ENCODE results near the gene SMAD6. TPM values are rescaled to one million over a fixed set of nuclear protein-coding genes. Genes with fewer than 3 reads are reported as not detected.

SMAD6 gene
- total RNA-seq, 1 donor from 2014 or later = 2.7 TPM

GRCh38 chr15:66744610-66745279 lies 42.7 kb downstream of the SMAD6 start:
- TF ChIP-seq, protein P1, sequence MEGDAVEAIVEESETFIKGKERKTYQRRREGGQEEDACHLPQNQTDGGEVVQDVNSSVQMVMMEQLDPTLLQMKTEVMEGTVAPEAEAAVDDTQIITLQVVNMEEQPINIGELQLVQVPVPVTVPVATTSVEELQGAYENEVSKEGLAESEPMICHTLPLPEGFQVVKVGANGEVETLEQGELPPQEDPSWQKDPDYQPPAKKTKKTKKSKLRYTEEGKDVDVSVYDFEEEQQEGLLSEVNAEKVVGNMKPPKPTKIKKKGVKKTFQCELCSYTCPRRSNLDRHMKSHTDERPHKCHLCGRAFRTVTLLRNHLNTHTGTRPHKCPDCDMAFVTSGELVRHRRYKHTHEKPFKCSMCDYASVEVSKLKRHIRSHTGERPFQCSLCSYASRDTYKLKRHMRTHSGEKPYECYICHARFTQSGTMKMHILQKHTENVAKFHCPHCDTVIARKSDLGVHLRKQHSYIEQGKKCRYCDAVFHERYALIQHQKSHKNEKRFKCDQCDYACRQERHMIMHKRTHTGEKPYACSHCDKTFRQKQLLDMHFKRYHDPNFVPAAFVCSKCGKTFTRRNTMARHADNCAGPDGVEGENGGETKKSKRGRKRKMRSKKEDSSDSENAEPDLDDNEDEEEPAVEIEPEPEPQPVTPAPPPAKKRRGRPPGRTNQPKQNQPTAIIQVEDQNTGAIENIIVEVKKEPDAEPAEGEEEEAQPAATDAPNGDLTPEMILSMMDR (IDR thresholded peaks at IDR 0.05; ENCODE audit: insufficient read depth, low read depth, low read length) = no peak
- no peak for TF ChIP-seq EZH2 (IDR thresholded peaks at IDR 0.05; ENCODE audit: insufficient read depth, low read length)
- DNase-seq (ENCODE audit: low read depth) (no peak), FAIRE-seq (no peak)
- H3K27ac Mint-ChIP-seq (ENCODE audit: unreplicated experiment) = no peak overlapping the region
- no peaks in the 10 kb centered on the region for H3K36me3 Mint-ChIP-seq (ENCODE audit: low read depth, unreplicated experiment)
- Histone ChIP-seq H2AFZ (ENCODE audit: low read depth, low read length) (no peak overlapping the region), H3K4me2 (ENCODE audit: low read length) (no peak overlapping the region), H3K9ac (ENCODE audit: low read length) (no peak overlapping the region), H3K79me2 (ENCODE audit: insufficient read depth, low read length) (peaks cover 7% of the 10 kb centered on the region), H3K4me3 (ENCODE audit: insufficient read depth, low read depth, low read length) (no peak overlapping the region), H3K27me3 (ENCODE audit: insufficient read depth, low read length) (no peaks in the 10 kb centered on the region), H3K27ac (ENCODE audit: low read depth, low read length) (no peak overlapping the region), H3K36me3 (ENCODE audit: insufficient read depth, low read length) (no peaks in the 10 kb centered on the region), H3K4me1 (ENCODE audit: insufficient read depth, low read length) (peaks cover 32% of the 10 kb centered on the region), H3K9me3 (ENCODE audit: insufficient read depth, low read depth, low read length) (no peaks in the 10 kb centered on the region), H4K20me1 (ENCODE audit: insufficient read depth, low read length) (peaks cover 30% of the 10 kb centered on the region)
- no peak overlapping the region for H3K4me3 Mint-ChIP-seq (ENCODE audit: unreplicated experiment)
- H3K4me1 Mint-ChIP-seq (ENCODE audit: low read depth, unreplicated experiment) = peaks cover 17% of the 10 kb centered on the region
- H3K27me3 Mint-ChIP-seq (ENCODE audit: low read depth, unreplicated experiment) = peaks cover 14% of the 10 kb centered on the region
- H3K9me3 Mint-ChIP-seq (ENCODE audit: unreplicated experiment) = peaks cover 2% of the 10 kb centered on the region

- Histone ChIP-seq H3K36me3 (ENCODE audit: insufficient read depth, low read length) (no peaks in the 10 kb centered on the region), H3K9ac (ENCODE audit: low read length) (no peak overlapping the region), H3K27me3 (ENCODE audit: insufficient read depth, low read length) (no peaks in the 10 kb centered on the region), H4K20me1 (ENCODE audit: insufficient read depth, low read length) (peaks cover 23% of the 10 kb centered on the region), H3K4me2 (ENCODE audit: low read length) (peak overlapping the region; percentile 4), H3K79me2 (ENCODE audit: insufficient read depth, low read length) (peaks cover 10% of the 10 kb centered on the region), H3K27ac (ENCODE audit: low read depth, low read length) (no peak overlapping the region), H3K4me1 (ENCODE audit: insufficient read depth, low read length) (peaks cover 39% of the 10 kb centered on the region), H3K9me3 (ENCODE audit: insufficient read depth, low read depth, low read length) (no peaks in the 10 kb centered on the region), H2AFZ (ENCODE audit: low read depth, low read length) (no peak overlapping the region), H3K4me3 (ENCODE audit: insufficient read depth, low read depth, low read length) (no peak overlapping the region)
- Mint-ChIP-seq H3K27ac (ENCODE audit: unreplicated experiment) (no peak overlapping the region), H3K27me3 (ENCODE audit: low read depth, unreplicated experiment) (peaks cover 12% of the 10 kb centered on the region), H3K36me3 (ENCODE audit: low read depth, unreplicated experiment) (no peaks in the 10 kb centered on the region), H3K9me3 (ENCODE audit: unreplicated experiment) (peaks cover 2% of the 10 kb centered on the region), H3K4me3 (ENCODE audit: unreplicated experiment) (no peak overlapping the region), H3K4me1 (ENCODE audit: low read depth, unreplicated experiment) (peaks cover 17% of the 10 kb centered on the region)
- DNase-seq (ENCODE audit: low read depth) = no peak
- FAIRE-seq = no peak
- no peak for TF ChIP-seq EZH2 (IDR thresholded peaks at IDR 0.05; ENCODE audit: insufficient read depth, low read length)
- TF ChIP-seq, protein P1 (IDR thresholded peaks at IDR 0.05; ENCODE audit: insufficient read depth, low read depth, low read length) = no peak
Measured at GRCh38 chr15:66745530-66746230, 43.6 kb downstream of the SMAD6 start.

DNA sequence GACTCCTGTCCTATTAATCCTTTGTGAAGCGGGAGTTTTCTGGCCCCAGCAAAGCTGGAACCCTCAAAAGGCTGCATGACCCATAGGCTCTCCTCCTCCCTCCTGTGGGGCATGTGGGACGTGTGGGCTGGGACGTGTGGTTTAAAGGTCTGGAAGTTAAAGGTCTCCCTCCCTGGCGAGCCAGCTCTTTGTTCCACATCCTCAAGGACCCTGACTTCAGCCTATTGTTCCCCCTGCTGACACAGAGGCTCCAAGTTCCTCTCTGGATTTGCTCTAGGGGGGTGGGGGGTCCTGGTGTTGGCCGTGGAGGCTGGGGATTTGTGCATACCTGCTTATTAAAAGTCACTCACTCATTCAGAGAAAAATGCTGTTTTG lies 44.2 kb downstream of the SMAD6 start:
- H3K9me3 Mint-ChIP-seq (ENCODE audit: unreplicated experiment) = peaks cover 2% of the 10 kb centered on the region
- Histone ChIP-seq H3K36me3 (ENCODE audit: insufficient read depth, low read length) (no peaks in the 10 kb centered on the region), H3K4me3 (ENCODE audit: insufficient read depth, low read depth, low read length) (no peak overlapping the region), H3K27ac (ENCODE audit: low read depth, low read length) (no peak overlapping the region), H3K9ac (ENCODE audit: low read length) (no peak overlapping the region), H3K4me1 (ENCODE audit: insufficient read depth, low read length) (peaks cover 41% of the 10 kb centered on the region), H2AFZ (ENCODE audit: low read depth, low read length) (no peak overlapping the region), H3K27me3 (ENCODE audit: insufficient read depth, low read length) (no peaks in the 10 kb centered on the region), H3K79me2 (ENCODE audit: insufficient read depth, low read length) (peaks cover 10% of the 10 kb centered on the region), H3K4me2 (ENCODE audit: low read length) (peak overlapping the region; percentile 4), H4K20me1 (ENCODE audit: insufficient read depth, low read length) (peaks cover 27% of the 10 kb centered on the region), H3K9me3 (ENCODE audit: insufficient read depth, low read depth, low read length) (no peaks in the 10 kb centered on the region)
- H3K4me3 Mint-ChIP-seq (ENCODE audit: unreplicated experiment) = no peak overlapping the region
- no peak overlapping the region for H3K27ac Mint-ChIP-seq (ENCODE audit: unreplicated experiment)
- H3K4me1 Mint-ChIP-seq (ENCODE audit: low read depth, unreplicated experiment) = peaks cover 17% of the 10 kb centered on the region
- H3K36me3 Mint-ChIP-seq (ENCODE audit: low read depth, unreplicated experiment) = no peaks in the 10 kb centered on the region
- FAIRE-seq = no peak
- TF ChIP-seq, protein P1 (IDR thresholded peaks at IDR 0.05; ENCODE audit: insufficient read depth, low read depth, low read length) = no peak
- TF ChIP-seq EZH2 (IDR thresholded peaks at IDR 0.05; ENCODE audit: insufficient read depth, low read length) = no peak
- H3K27me3 Mint-ChIP-seq (ENCODE audit: low read depth, unreplicated experiment) = peaks cover 12% of the 10 kb centered on the region
- DNase-seq (ENCODE audit: low read depth) = no peak

Data from astrocyte (in vitro differentiated cells and primary cell).